IMR-90 (cell line): ENCODE data around the gene CNTN4. TPM values are rescaled to one million over a fixed set of nuclear protein-coding genes. Genes with fewer than 3 reads are reported as not detected.

Experiments
- ATAC-seq: fragments of 200-7000 bp; cut with Tn5 transposase; 2 replicates; pipeline ENCODE4 v1.9.1; 2020; ENCODE audit warnings: low read depth, mild to moderate bottlenecking, moderate library complexity
- BruUV-seq: library from RNA; stranded (reverse); fragments of 400-500 nt; replicated peaks from 2 replicates; lab custom pipeline; 2021; lab: Mats Ljungman, UMichigan
- CTCF ChIA-PET: fragments of 300-600 bp; formaldehyde crosslinking; extraction: SDS; loops from one replicate; lab custom pipeline; 2021; ENCODE audit warnings: antibody characterized with exemption; lab: Yijun Ruan, JAX
- POLR2A ChIA-PET: fragments of 300-600 bp; sonication (Branson Sonifier 250); formaldehyde crosslinking; loops from one replicate; lab custom pipeline; 2022; ENCODE audit warnings: antibody characterized with exemption; ENCODE audit not compliant: unreplicated experiment; lab: Charles Lee
- DNase-seq: peaks from one replicate; pipeline ENCODE4 v3.0.0; 2013
- H2AFZ ChIP-seq: replicated peaks from 2 replicates; pipeline ENCODE3; 2013; ENCODE audit warnings: low read length, mild to moderate bottlenecking; ENCODE audit not compliant: poor library complexity
- H2AK5ac ChIP-seq: 2 replicates; pipeline ENCODE4 v1.6.1; 2013; ENCODE audit warnings: low read depth, low read length, inconsistent platforms
- H2AK9ac ChIP-seq: replicated peaks from 2 replicates; pipeline ENCODE3; 2013; ENCODE audit warnings: mild to moderate bottlenecking, low read depth, low read length, moderate library complexity; ENCODE audit not compliant: poor library complexity
- H2BK120ac ChIP-seq: 2 replicates; pipeline ENCODE4 v1.6.1; 2013; ENCODE audit warnings: low read depth, low read length, inconsistent platforms
- H2BK15ac ChIP-seq: 3 replicates; pipeline ENCODE4 v1.6.1; 2013; ENCODE audit warnings: low read depth, low read length, inconsistent platforms
- H2BK20ac ChIP-seq: 2 replicates; pipeline ENCODE4 v1.6.1; 2013; ENCODE audit warnings: low read depth, mild to moderate bottlenecking, inconsistent platforms, low read length, moderate library complexity
- H2BK5ac ChIP-seq: 2 replicates; pipeline ENCODE4 v1.6.1; 2013; ENCODE audit warnings: mild to moderate bottlenecking, low read depth, low read length, inconsistent platforms; ENCODE audit not compliant: poor library complexity, severe bottlenecking
- H3K14ac ChIP-seq: replicated peaks from 2 replicates; pipeline ENCODE4 v1.6.1; 2013; ENCODE audit warnings: low read depth, low read length, inconsistent platforms
- H3K18ac ChIP-seq: 2 replicates; pipeline ENCODE4 v1.6.1; 2013; ENCODE audit warnings: low read depth, low read length, control low read depth
- H3K23ac ChIP-seq: 2 replicates; pipeline ENCODE4 v1.6.1; 2013; ENCODE audit warnings: low read depth, low read length, inconsistent platforms
- H3K27ac ChIP-seq: 2 replicates; pipeline ENCODE4 v1.5.1; 2013; ENCODE audit warnings: mild to moderate bottlenecking, control low read depth, low read length; ENCODE audit not compliant: insufficient read depth
- H3K27me3 ChIP-seq: 2 replicates; pipeline ENCODE4 v1.6.1; 2013; ENCODE audit warnings: low read length; ENCODE audit not compliant: control insufficient read depth, insufficient read depth
- H3K36me3 ChIP-seq: 2 replicates; pipeline ENCODE4 v1.6.1; 2013; ENCODE audit warnings: low read length, mixed read lengths; ENCODE audit not compliant: control insufficient read depth, insufficient read depth
- H3K4ac ChIP-seq: 2 replicates; pipeline ENCODE4 v1.6.1; 2013; ENCODE audit warnings: low read depth, low read length, inconsistent platforms
- H3K4me1 ChIP-seq: 2 replicates; pipeline ENCODE4 v1.6.1; 2013; ENCODE audit warnings: low read length, mixed read lengths; ENCODE audit not compliant: control insufficient read depth, insufficient read depth
- H3K4me2 ChIP-seq: 2 replicates; pipeline ENCODE4 v1.6.1; 2013; ENCODE audit warnings: low read depth, mild to moderate bottlenecking, control low read depth, low read length, moderate library complexity
- H3K4me3 ChIP-seq: 2 replicates; pipeline ENCODE4 v1.5.1; 2013; ENCODE audit warnings: low read depth, mild to moderate bottlenecking, control low read depth, low read length, moderate library complexity; ENCODE audit not compliant: insufficient read depth
- H3K56ac ChIP-seq: 2 replicates; pipeline ENCODE4 v1.6.1; 2013; ENCODE audit warnings: low read length, inconsistent platforms; ENCODE audit not compliant: insufficient read depth; ENCODE audit errors: extremely low read depth
- H3K79me1 ChIP-seq, 2 experiments: 2 replicates each; pipeline ENCODE4 v1.6.1; 2013; ENCODE audit warnings: low read length in 2 of 2, inconsistent platforms in 1 of 2, low read depth in 1 of 2
- H3K9ac ChIP-seq: 2 replicates; pipeline ENCODE4 v1.6.1; 2013; ENCODE audit warnings: low read depth, low read length, control low read depth
- H3K9me1 ChIP-seq: 2 replicates; pipeline ENCODE4 v1.6.1; 2013; ENCODE audit warnings: low read length, inconsistent platforms; ENCODE audit not compliant: insufficient read depth
- H3K9me3 ChIP-seq: 2 replicates; pipeline ENCODE4 v1.6.1; 2013; ENCODE audit warnings: low read length; ENCODE audit not compliant: control insufficient read depth, insufficient read depth
- H4K20me1 ChIP-seq: 2 replicates; pipeline ENCODE4 v1.6.1; 2013; ENCODE audit warnings: low read length, inconsistent platforms; ENCODE audit not compliant: insufficient read depth
- H4K5ac ChIP-seq: 2 replicates; pipeline ENCODE4 v1.6.1; 2013; ENCODE audit warnings: mild to moderate bottlenecking, low read depth, low read length, control low read depth
- H4K8ac ChIP-seq, 2 experiments: 2 replicates each; pipeline ENCODE4 v1.6.1; 2013; ENCODE audit warnings: low read depth in 2 of 2, low read length in 2 of 2, control low read depth in 1 of 2, inconsistent platforms in 1 of 2
- H4K91ac ChIP-seq: 2 replicates; pipeline ENCODE4 v1.6.1; 2013; ENCODE audit warnings: low read depth, low read length, inconsistent platforms; ENCODE audit not compliant: insufficient read depth
- CEBPB ChIP-seq: IDR thresholded peaks from 2 replicates; pipeline ENCODE4 v1.6.1; 2012; ENCODE audit warnings: low read depth, low read length, improper control_type of control experiment
- CHD1 ChIP-seq: IDR thresholded peaks from 2 replicates; pipeline ENCODE4 v1.6.1; 2012; ENCODE audit warnings: low read depth, low read length, improper control_type of control experiment
- FOS ChIP-seq: fragments of 150-350 bp; IDR thresholded peaks from 2 replicates; pipeline ENCODE4 v1.6.1; 2016; ENCODE audit warnings: low read depth, low read length
- MAZ ChIP-seq: IDR thresholded peaks from 2 replicates; pipeline ENCODE4 v1.6.1; 2012; ENCODE audit warnings: low read depth, mild to moderate bottlenecking, low read length, improper control_type of control experiment, moderate library complexity, borderline replicate concordance
- NFE2L2 ChIP-seq: fragments of 150-350 bp; IDR thresholded peaks from 2 replicates; pipeline ENCODE4 v1.6.1; 2016; ENCODE audit warnings: low read depth, mild to moderate bottlenecking, low read length
- POLR2A ChIP-seq: IDR thresholded peaks from 2 replicates; pipeline ENCODE4 v1.6.1; 2012; ENCODE audit warnings: mild to moderate bottlenecking, low read depth, low read length
- RAD21 ChIP-seq: IDR thresholded peaks from 2 replicates; pipeline ENCODE4 v1.6.1; 2012; ENCODE audit warnings: low read length, improper control_type of control experiment
- RCOR1 ChIP-seq: IDR thresholded peaks from 2 replicates; pipeline ENCODE4 v1.6.1; 2012; ENCODE audit warnings: mild to moderate bottlenecking, low read length, improper control_type of control experiment; ENCODE audit not compliant: insufficient replicate concordance
- SMC3 ChIP-seq: fragments of 150-350 bp; IDR thresholded peaks from 2 replicates; pipeline ENCODE4 v1.6.1; 2016; ENCODE audit warnings: low read depth, mild to moderate bottlenecking, antibody characterized with exemption, low read length, moderate library complexity
- USF2 ChIP-seq: fragments of 150-350 bp; IDR thresholded peaks from 2 replicates; pipeline ENCODE4 v1.6.1; 2017; ENCODE audit warnings: mild to moderate bottlenecking, antibody characterized with exemption, low read length, low read depth
- WGBS, 2 experiments: methylation state at CpG; one replicate each; pipeline versions ENCODE4 v1.1.5 to v1.1.7; 2013; ENCODE audit warnings: missing lambda C conversion rate in 2 of 2; ENCODE audit not compliant: insufficient read length in 1 of 2; ENCODE audit errors: extremely low coverage in 2 of 2; 5-methylcytosine and 5-hydroxymethylcytosine counted together
- dilution Hi-C: fragments of 300-500 bp; cut with HindIII; formaldehyde crosslinking; loops from one replicate; pipeline ENCODE4 v1.14.3; 2018; ENCODE audit warnings: low sequenced_read_pairs; ENCODE audit not compliant: unreplicated experiment
- in situ Hi-C: fragments of 300-500 bp; cut with MboI; formaldehyde crosslinking; loops from 3 replicates; pipeline ENCODE4 v1.14.3; 2019; ENCODE audit warnings: low sequenced_read_pairs, inconsistent platforms, mixed read lengths
- intact Hi-C: fragments of 100-400 bp; cut with micrococcal nuclease; formaldehyde crosslinking; loops from 2 replicates; pipeline ENCODE4 v1.10.0; 2022
- polyA plus RNA-seq, 3 experiments: library from polyadenylated mRNA; depleted of rRNA; stranded (reverse); fragments of >200 nt; gene quantifications; 2 replicates each; pipeline ENCODE4 v1.2.3, GENCODE V29; 2012; ENCODE audit warnings: low replicate concordance in 1 of 3
- total RNA-seq: library from RNA; depleted of rRNA; stranded (reverse); fragments of >200 nt; gene quantifications from 2 replicates; pipeline ENCODE4 v1.2.3, GENCODE V29; 2012
- TF ChIP-seq, protein P1 (sequence below): conservative IDR thresholded peaks from 2 replicates; pipeline ENCODE4 v1.5.1; 2012; ENCODE audit warnings: mild to moderate bottlenecking, low read depth, low read length, improper control_type of control experiment

CNTN4 gene
- total and polyA plus RNA-seq, 2 of the 4 experiments (the other 2 are of a cell fraction), result under 0.01 TPM; not detected in 1

DNA sequence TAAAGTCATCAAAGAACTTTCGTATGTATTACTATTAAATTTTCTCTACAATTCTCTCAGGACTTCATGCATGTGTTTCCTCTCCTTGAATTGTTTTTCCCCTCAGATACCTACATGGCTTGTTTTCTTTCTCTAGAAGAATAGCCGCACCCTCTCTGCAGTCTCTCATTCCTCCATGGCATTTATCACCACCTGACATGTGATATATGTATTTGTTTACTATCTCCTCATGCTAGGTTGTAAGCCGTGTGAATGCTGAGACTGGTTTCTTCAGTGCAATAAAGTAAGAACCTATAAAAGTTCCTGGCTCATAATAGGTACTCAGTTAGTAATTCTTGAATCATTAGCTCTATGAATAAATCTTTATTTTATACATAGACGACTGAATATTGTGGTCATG is 149.2 kb downstream of the CNTN4 start:
- no peak overlapping the region for H4K8ac ChIP-seq
- no peaks in the 10 kb centered on the region for H3K36me3 ChIP-seq
- H3K18ac ChIP-seq, result no peak overlapping the region
- H3K9me1 ChIP-seq, result no peaks in the 10 kb centered on the region
- TF ChIP-seq POLR2A (no peak), FOS (no peak), MAZ (no peak), RCOR1 (no peak), RAD21 (no peak), USF2 (no peak), SMC3 (no peak), CEBPB (no peak), NFE2L2 (no peak), CHD1 (no peak)
- TF ChIP-seq, protein P1, sequence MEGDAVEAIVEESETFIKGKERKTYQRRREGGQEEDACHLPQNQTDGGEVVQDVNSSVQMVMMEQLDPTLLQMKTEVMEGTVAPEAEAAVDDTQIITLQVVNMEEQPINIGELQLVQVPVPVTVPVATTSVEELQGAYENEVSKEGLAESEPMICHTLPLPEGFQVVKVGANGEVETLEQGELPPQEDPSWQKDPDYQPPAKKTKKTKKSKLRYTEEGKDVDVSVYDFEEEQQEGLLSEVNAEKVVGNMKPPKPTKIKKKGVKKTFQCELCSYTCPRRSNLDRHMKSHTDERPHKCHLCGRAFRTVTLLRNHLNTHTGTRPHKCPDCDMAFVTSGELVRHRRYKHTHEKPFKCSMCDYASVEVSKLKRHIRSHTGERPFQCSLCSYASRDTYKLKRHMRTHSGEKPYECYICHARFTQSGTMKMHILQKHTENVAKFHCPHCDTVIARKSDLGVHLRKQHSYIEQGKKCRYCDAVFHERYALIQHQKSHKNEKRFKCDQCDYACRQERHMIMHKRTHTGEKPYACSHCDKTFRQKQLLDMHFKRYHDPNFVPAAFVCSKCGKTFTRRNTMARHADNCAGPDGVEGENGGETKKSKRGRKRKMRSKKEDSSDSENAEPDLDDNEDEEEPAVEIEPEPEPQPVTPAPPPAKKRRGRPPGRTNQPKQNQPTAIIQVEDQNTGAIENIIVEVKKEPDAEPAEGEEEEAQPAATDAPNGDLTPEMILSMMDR, result no peak
- peaks cover 1% of the 10 kb centered on the region; the same call in 1 of the 2 replicates for H3K9me3 ChIP-seq
- no TSS peak for BruUV-seq
- H3K4ac ChIP-seq, result no peak overlapping the region
- DNase-seq (no peak), ATAC-seq (no peak)
- dilution Hi-C loops, result no loop called here
- H2AK5ac ChIP-seq, result no peak overlapping the region
- no peak overlapping the region for H3K4me2 ChIP-seq
- no peak overlapping the region for H4K5ac ChIP-seq
- no peak overlapping the region for H2BK120ac ChIP-seq
- no peak overlapping the region for H4K91ac ChIP-seq
- CTCF ChIA-PET, result no interaction called here
- no peaks in the 10 kb centered on the region for H3K79me1 ChIP-seq
- no peak overlapping the region for H2BK20ac ChIP-seq
- no CpG with 5 or more reads among the region's 4 CpGs for WGBS, 2 experiments
- H2BK15ac ChIP-seq, result no peak overlapping the region
- H4K20me1 ChIP-seq, result no peaks in the 10 kb centered on the region
- no peak overlapping the region for H2AFZ ChIP-seq
- H3K23ac ChIP-seq, result no peak overlapping the region
- H3K14ac ChIP-seq, result no peak overlapping the region
- no peaks in the 10 kb centered on the region for H3K4me1 ChIP-seq
- H2BK5ac ChIP-seq, result no peak overlapping the region
- H3K4me3 ChIP-seq, result no peak overlapping the region
- no peak overlapping the region for H3K9ac ChIP-seq
- in situ Hi-C loops, result no loop called here
- no peak overlapping the region for H2AK9ac ChIP-seq
- POLR2A ChIA-PET, result no interaction called here
- H3K27ac ChIP-seq, result no peak overlapping the region
- no peaks in the 10 kb centered on the region for H3K27me3 ChIP-seq
- intact Hi-C loops, result no loop called here
- no peak overlapping the region for H3K56ac ChIP-seq
